Colonic mucosa (tissue), 4 donors: ENCODE results near the gene PARK7. TPM values are rescaled to one million over a fixed set of nuclear protein-coding genes. Genes with fewer than 3 reads are reported as not detected.

Experiments
- DNase-seq: peaks from one replicate; pipeline ENCODE4 v3.0.0-alpha.2; 2020
- H3K27ac ChIP-seq: fragments of 200-600 bp; one replicate; pipeline ENCODE4 v1.8.0; 2021
- H3K27me3 ChIP-seq: fragments of 200-600 bp; one replicate; pipeline ENCODE4 v1.8.0; 2021
- H3K36me3 ChIP-seq: fragments of 200-600 bp; one replicate; pipeline ENCODE4 v1.8.0; 2021
- H3K4me1 ChIP-seq: fragments of 200-600 bp; one replicate; pipeline ENCODE4 v1.8.0; 2021; ENCODE audit warnings: mild to moderate bottlenecking
- H3K4me3 ChIP-seq: fragments of 200-600 bp; one replicate; pipeline ENCODE4 v1.8.0; 2021
- H3K9ac ChIP-seq, 2 donors: one replicate each; pipeline ENCODE4 v1.7.0; 2013; ENCODE audit warnings: control low read depth in 2 of 2, low read depth in 2 of 2, low read length in 2 of 2
- H3K9me3 ChIP-seq: fragments of 200-600 bp; one replicate; pipeline ENCODE4 v1.8.0; 2021
- CTCF ChIP-seq: fragments of 200-600 bp; IDR thresholded peaks from one replicate; pipeline ENCODE4 v1.8.0; 2022; ENCODE audit warnings: antibody characterized with exemption, mild to moderate bottlenecking
- intact Hi-C: fragments of 100-400 bp; cut with DNase I; formaldehyde crosslinking; loops from one replicate; pipeline ENCODE4 v1.14.1; 2022
- total RNA-seq, 2 donors: library from RNA; stranded (reverse); fragmentation: NEBNext Ultra II Directional in 1 of 2; extraction: Animal tissue kit (Norgen Biotek cat#: 25700) in 1 of 2; gene quantifications; one replicate each; pipeline ENCODE4 v1.2.1, GENCODE V29; 2021
- donor health status: healthy.
- donor health status: DM: no; HTN: no; CAD: no.
- donor health status: DM: no; HTN: no; CAD: no.

The PARK7 gene
- total RNA-seq, 2 donors from 2014 or later, result 184 to 330 TPM

- H3K36me3 ChIP-seq, result no peaks in the 10 kb centered on the region
- H3K4me1 ChIP-seq, result peaks cover 13% of the 10 kb centered on the region
- no peaks in the 10 kb centered on the region for H3K9me3 ChIP-seq
- no peak for TF ChIP-seq CTCF
- no peak overlapping the region for H3K27ac ChIP-seq
- H3K4me3 ChIP-seq, result no peak overlapping the region
- no peak overlapping the region for H3K9ac ChIP-seq
- intact Hi-C loops, result no loop called here
- no peaks in the 10 kb centered on the region for H3K27me3 ChIP-seq
- DNase-seq, result peak; percentile 52
These were observed 58.5 kb downstream of the PARK7 start for GRCh38 chr1:8020032-8020431.

GRCh38 chr1:8021676-8022266, 60.3 kb downstream of the PARK7 start:
- Histone ChIP-seq H3K4me3 (no peak overlapping the region), H3K9ac (no peak overlapping the region), H3K4me1 (peaks cover 4% of the 10 kb centered on the region), H3K9me3 (no peaks in the 10 kb centered on the region), H3K36me3 (no peaks in the 10 kb centered on the region), H3K27me3 (no peaks in the 10 kb centered on the region), H3K27ac (no peak overlapping the region)
- DNase-seq, result no peak
- intact Hi-C loops, result no loop called here
- TF ChIP-seq CTCF, result no peak

- no peak for DNase-seq
- Histone ChIP-seq H3K27me3 (no peaks in the 10 kb centered on the region), H3K27ac (no peak overlapping the region), H3K9ac (no peak overlapping the region), H3K36me3 (no peaks in the 10 kb centered on the region), H3K9me3 (no peaks in the 10 kb centered on the region), H3K4me1 (peaks cover 8% of the 10 kb centered on the region), H3K4me3 (no peak overlapping the region)
- intact Hi-C loops, result no loop called here
- TF ChIP-seq CTCF, result no peak
These were observed 61.1 kb downstream of the PARK7 start for GRCh38 chr1:8022395-8023286.

DNA sequence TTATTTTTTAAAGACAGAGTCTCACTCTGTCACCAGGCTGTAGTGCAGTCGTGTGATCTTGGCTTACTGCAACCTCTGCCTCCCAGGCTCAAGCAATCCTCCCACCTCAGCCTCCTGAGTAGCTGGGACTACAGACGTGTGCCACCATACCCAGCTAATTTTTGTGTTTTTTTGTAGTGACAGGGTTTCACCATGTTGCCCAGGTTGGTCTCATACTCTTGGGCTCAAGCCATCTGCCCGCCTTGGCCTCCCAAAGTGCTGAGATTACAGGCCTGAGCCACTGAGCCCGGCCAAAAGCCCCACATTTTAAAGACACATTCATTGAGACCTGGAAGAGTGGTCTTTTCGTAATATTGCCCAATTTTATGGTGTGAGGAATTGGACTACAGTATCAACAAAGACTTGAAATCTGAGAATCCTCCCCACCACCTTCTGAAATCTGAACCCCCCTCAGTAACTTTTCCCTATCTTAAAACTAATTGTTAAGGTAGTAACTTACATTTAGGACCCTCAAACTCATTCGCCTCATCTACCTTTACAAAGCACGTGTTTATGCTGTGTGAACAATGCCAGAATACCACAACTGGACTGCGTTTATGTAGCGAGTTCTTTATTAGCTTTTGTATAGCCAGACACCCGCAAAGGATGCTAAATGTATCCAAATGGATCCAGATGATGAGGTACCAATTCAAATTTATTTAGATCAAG, 61.9 kb downstream of the PARK7 start:
- Histone ChIP-seq H3K27ac (no peak overlapping the region), H3K4me3 (no peak overlapping the region), H3K9me3 (no peaks in the 10 kb centered on the region), H3K4me1 (peaks cover 8% of the 10 kb centered on the region), H3K36me3 (no peaks in the 10 kb centered on the region), H3K27me3 (no peaks in the 10 kb centered on the region), H3K9ac (no peak overlapping the region)
- no peak for DNase-seq
- intact Hi-C loops, result no loop called here
- no peak for TF ChIP-seq CTCF

- Histone ChIP-seq H3K27ac (no peak overlapping the region), H3K9ac (no peak overlapping the region), H3K36me3 (no peaks in the 10 kb centered on the region), H3K4me3 (no peak overlapping the region), H3K27me3 (no peaks in the 10 kb centered on the region), H3K9me3 (no peaks in the 10 kb centered on the region), H3K4me1 (peaks cover 8% of the 10 kb centered on the region)
- no peak for TF ChIP-seq CTCF
- no peak for DNase-seq
- intact Hi-C loops, result no loop called here
These were observed 62.4 kb downstream of the PARK7 start for GRCh38 chr1:8023995-8024313.
